ENCODE measurements around the gene IL17REL.

IL17REL gene

GRCh38 chr22:49951000-49951677 is 61.4 kb downstream of the IL17REL start:
- TF ChIP-seq CTCF (IDR thresholded peaks at IDR 0.05; ENCODE audit: low read depth, low read length, missing control alignments): no peak
- no peak for DNase-seq (ENCODE audit: low read depth)

GRCh38 chr22:49950396-49950994 is 62.1 kb downstream of the IL17REL start:
- no peak for TF ChIP-seq CTCF (IDR thresholded peaks at IDR 0.05; ENCODE audit: low read depth, low read length, missing control alignments)
- no peak for DNase-seq (ENCODE audit: low read depth)

More at GRCh38 chr22:49951000-49951677, 61.4 kb downstream of the IL17REL start:
- H3K4me3 ChIP-seq (ENCODE audit: low read depth, low read length): no peak overlapping the region

GRCh38 chr22:49949914-49950292 is 62.7 kb downstream of the IL17REL start:
- H3K4me3 ChIP-seq (ENCODE audit: low read depth, low read length): no peak overlapping the region
- no peak for DNase-seq (ENCODE audit: low read depth)
- TF ChIP-seq CTCF (IDR thresholded peaks at IDR 0.05; ENCODE audit: low read depth, low read length, missing control alignments): no peak

More at GRCh38 chr22:49950396-49950994, 62.1 kb downstream of the IL17REL start:
- H3K4me3 ChIP-seq (ENCODE audit: low read depth, low read length): no peak overlapping the region

GRCh38 chr22:49948958-49949913 is 63.3 kb downstream of the IL17REL start:
- no peak for DNase-seq (ENCODE audit: low read depth)
- no peak for TF ChIP-seq CTCF (IDR thresholded peaks at IDR 0.05; ENCODE audit: low read depth, low read length, missing control alignments)
- H3K4me3 ChIP-seq (ENCODE audit: low read depth, low read length): no peak overlapping the region

- DNase-seq (ENCODE audit: low read depth): no peak
- no peak overlapping the region for H3K4me3 ChIP-seq (ENCODE audit: low read depth, low read length)
- no peak for TF ChIP-seq CTCF (IDR thresholded peaks at IDR 0.05; ENCODE audit: low read depth, low read length, missing control alignments)
Measured at GRCh38 chr22:49948116-49948957, 64.2 kb downstream of the IL17REL start.

- no peak for TF ChIP-seq CTCF (IDR thresholded peaks at IDR 0.05; ENCODE audit: low read depth, low read length, missing control alignments)
- no peak overlapping the region for H3K4me3 ChIP-seq (ENCODE audit: low read depth, low read length)
- DNase-seq (ENCODE audit: low read depth): no peak
Measured at GRCh38 chr22:49947296-49947622, 65.3 kb downstream of the IL17REL start.

Measured in GM12864 (cell line).